Activated T-cell treated with anti-CD3 and anti-CD28 coated beads for 24 hours (primary cell): ENCODE measurements around the gene UGT1A7.

Source experiments
- DNase-seq: peaks from one replicate; pipeline ENCODE4 v3.0.0-alpha.2; 2020; ENCODE audit warnings: low read depth

UGT1A7 gene

DNA sequence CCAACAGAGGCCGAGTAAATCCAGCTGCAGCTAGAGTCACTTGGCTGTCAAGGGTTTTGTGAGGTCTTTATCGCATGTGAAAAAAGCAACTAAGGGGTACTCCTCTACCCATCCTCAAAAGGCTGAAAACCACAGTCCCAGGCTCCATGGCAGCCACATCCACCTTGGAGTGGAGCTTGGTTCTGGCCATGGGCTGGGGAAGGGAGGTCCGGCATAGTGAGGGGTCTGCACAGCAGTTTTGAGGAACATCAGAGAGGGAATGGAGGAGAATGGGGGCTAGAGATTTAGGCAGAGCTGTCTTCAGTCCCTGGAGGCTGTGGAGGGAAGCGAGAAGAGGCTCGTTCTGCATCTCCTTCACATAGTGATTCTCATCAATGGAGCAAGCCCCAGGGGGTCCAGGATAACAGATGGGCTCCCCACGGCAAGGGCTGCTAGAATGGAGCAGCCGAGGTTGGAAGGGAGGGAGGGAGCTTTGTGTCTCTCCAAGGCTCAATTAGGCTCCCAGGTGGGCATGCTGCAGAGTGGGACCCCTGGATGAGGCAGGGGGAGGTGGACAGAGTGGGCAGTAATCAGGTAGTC lies 117.5 kb downstream of the UGT1A7 start:
- no peak for DNase-seq

DNA sequence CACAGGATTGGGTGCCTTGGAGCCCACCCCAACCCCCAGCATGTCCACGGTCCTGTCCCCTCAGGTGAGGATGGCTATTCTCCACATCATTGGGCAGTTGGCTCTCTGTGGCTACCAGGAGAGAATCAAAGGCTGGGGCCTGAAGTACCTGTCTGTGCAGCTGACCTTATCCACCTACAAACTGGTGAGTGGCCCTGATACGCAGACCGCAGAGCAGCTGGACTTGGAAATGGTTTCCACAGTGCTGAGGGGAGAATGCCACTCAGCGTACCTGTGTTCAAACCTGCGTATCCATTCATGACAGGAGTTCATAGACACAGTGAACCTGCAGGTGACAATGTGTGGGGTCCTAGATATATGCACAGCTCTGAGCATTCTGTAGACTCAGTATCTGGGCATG lies 118.0 kb downstream of the UGT1A7 start:
- no peak for DNase-seq

DNA sequence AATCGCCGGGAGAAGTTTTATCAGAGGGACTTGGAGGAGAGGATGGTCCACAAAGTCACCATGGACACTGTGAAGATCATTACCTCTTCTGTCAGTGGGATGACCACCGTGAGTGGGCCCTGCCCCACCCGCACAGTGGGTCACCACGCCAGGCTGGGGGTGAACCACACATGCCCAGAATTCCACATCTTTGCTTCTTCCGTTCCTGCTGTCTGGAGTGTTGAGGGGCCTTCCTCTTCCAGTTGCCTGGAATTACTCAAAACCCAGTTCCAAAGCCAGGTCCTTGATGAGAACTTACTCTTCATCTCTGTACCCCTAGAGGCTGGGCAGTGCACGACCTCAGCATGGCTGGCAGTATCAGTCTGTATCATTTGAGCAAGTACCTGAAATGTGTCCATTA lies 118.5 kb downstream of the UGT1A7 start:
- DNase-seq = no peak

DNA sequence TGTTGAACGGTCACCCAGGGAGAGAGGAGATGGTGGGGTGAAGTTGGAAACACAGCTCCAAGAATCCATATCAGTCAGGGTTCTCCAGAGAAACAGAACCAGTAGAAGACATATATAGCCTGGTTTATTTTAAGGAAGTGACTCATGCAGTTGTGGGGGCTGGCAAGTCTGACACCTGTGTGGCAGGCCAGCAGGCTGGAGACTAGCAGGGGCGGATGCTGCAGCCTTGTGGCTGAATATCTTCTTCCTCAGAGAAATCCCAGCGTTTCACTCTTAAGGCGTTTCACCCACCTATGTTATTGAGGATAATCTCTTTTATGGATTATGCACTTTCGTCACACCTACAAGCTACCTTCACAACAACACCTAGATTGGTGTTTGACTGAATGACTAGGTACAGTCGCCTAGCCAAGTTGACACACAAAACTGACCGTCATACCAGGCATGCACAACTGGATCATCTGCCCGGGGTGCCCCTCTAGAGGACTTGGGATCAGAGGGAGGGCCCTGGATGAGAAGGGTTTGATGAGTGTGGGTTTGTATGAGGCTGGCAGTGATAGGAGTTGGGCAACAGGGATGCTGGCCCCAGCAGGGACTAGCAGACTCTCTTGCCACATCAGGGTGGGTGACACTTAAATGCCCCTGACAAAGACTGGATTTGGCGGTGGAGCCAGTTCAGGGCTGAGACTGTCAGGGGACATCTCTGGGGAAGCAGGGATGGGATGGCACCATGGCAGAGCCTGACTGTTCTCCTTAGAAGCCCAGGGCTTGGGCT lies 119.8 kb downstream of the UGT1A7 start:
- DNase-seq = no peak

DNA sequence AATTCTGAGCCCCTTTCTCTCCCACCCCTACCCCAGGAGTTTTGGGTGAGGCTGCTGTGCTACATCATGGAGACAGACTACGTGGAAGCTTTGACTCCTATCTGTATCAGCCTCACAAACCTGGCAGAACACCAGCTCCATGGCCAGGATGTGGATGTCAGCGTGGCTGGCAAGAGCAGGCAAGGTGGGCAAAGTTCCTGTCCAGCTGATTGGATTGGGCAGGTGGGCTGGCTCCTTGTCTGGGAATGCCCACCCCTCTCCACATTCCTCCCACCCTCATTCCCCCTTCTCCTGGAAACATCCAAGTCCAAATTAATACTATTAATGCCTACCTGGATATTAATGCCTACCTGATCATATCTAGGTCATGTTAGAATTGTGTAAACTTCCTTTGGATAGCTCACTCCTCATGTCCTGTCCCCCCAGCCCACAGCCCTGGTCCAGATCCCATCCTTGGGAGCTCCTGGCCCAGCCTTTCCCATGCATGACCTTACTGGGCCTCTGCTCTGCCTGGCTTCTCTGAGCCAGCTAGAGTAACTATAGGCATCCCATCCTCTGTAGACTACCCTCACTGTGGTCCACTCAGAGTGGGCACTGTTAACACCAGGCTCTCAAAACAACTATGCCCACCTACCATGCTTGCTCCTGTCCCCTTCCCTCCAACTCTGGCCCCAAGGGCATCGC lies 120.6 kb downstream of the UGT1A7 start:
- no peak for DNase-seq

DNA sequence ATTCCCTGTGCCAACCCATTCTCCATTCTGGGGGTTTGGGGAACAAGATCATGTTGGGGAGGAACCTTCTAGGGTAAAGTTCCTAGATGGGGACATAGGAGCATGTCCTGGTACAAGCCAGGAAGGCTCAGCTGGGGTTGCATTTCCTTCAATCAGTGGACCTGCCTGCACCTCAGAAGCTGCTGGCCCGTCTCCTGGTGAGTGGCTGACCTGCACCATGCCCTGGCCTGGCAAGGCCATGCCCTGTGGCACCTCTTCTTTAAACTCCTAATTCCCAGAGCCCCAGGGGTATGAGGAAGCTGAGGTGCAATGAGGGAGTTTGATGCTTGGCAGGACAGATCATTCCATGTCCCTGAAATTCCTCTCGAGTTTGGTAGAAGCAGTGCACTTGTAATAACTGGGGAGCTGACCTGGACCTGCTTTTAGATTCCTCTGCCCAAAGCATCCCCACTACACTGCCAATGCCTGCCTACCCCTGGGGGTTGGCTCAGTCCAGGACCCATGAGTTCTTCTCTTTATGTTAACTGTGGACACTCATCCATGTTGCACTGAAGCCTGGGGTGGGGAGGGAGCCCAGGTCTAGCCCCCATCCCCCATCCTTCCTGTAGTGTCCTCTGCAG lies 121.7 kb downstream of the UGT1A7 start:
- no peak for DNase-seq

DNA sequence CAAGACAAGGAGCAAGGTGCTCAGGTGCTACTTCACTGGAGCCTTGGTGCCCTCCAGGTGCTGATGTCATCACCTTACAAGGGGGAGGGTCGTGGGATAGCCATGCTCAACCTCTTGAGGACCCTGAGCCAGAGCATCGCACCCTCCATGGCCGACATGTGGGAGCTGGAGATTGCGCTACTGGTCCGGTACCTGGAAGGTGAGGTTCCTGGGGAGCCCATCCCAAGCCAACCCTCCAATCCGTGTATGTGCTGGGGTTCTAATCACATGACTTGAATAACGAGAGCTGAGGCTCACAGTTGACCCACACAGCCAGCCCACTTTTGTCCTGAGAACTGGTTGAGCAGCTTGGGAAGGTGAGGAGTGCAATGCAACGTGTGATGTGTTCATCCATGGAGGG lies 122.3 kb downstream of the UGT1A7 start:
- DNase-seq = no peak

DNA sequence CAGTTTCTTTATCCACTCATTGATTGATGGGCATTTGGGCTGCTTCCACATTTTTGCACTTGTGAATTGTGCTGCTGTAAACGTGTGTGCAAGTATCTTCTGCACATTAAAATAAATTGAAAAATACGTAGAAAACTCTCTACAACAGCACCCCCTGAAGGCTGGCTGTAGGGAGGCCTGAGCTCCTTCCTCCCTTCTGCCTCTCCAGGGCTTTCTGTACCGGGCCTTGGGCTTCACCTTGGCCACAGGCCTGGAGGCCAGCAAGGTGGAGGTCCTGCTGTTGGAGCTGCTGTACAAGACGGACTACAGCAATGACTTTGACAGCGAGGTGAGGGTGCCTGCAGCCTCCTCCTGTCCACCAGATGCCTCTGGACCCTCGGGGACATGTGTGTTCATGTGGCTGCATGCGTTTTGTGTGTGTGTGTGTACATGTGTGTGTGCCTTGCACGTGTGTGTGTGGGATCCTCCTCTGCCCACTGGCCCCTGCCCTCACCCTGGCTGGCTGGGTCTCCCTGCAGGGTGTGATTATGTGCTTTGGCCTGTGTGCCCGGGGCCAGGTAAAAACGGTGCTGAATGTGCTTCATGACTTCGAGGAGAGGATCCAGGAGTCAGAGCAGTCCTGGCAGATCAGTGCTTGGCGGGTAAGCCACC lies 125.6 kb downstream of the UGT1A7 start:
- no peak for DNase-seq

DNA sequence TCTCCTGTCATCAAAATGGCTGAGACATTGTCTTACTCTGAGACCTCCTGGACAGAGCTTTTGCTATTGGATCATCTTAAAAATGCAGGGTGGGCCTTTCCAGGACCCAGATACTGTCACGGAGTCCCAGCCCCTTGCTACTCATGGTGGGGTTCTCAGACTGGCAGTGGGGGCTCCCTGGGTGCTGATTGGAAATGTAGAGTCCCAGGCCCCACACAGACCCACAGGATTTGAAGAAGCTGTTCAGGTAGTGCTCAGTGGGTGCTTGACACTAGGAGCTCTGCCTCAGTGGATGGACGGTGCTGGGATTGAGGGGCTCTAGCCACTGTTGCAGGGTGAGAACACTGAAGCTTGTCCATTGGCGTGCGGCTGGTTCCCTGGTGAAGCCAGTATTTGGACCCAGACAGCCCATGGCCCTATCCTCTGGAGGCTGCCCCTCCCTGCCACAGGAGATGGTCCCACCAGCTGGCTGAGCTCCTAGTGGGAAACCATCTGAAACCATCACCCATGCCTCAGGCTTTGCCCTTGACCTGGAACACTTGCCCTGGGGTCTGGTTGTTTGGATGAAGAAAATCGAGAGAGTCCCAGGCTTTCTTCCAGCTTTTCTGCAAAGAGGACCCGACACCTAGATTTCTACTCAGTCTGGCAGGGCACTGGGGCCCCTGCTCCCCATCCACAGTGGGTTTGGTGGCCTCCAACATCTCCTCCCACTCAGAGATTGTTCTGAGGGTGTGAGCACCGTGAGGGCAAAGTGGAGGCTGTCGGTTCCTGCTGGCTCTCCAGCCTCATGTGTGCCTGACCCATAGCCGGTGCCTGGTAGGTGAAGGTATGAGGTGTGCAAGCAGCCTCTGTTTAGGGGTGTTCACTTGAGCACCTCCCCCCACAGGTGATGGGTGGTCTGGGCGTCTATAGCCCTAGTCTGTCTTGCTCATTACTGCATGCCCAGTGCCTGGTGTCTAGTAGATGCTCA lies 126.5 kb downstream of the UGT1A7 start:
- DNase-seq = no peak

DNA sequence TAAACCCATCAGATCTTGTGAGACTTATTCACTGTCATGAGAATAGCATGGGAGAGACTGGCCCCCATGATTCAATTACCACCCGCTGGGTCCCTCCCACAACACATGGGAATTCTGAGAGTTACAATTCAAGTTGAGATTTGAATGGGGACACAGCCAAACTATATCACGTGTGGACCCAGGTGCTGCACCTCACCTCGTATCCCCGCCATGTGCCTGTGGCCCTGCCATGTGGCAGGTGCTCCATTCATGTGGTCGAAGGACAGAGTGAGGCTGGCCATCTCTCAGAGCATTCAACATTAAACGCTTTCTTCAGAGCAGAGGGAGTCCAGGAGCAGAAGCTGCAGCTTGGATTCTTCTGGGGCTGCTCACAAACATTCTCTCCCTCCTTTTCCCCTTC lies 128.7 kb downstream of the UGT1A7 start:
- DNase-seq = no peak

DNA sequence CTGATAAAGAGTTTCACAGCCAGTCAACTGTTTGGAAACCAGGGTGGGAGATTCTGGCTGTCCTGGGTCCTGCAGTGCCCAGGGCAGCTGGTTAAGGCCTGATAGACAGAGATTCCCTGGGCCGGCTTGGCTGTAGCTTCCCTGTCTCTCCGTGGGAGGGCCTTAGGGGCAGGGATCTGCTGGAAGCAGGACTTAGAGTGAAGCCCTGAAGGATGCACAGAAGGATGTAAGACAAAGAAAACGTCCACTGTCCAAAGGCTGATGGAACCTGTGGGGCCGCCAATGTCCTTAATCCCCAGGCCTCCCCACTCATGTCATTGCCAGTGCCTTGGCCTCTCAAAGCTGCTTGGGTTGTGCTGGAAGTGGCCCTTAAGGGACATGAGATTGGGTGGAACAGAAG lies 129.4 kb downstream of the UGT1A7 start:
- no peak for DNase-seq

DNA sequence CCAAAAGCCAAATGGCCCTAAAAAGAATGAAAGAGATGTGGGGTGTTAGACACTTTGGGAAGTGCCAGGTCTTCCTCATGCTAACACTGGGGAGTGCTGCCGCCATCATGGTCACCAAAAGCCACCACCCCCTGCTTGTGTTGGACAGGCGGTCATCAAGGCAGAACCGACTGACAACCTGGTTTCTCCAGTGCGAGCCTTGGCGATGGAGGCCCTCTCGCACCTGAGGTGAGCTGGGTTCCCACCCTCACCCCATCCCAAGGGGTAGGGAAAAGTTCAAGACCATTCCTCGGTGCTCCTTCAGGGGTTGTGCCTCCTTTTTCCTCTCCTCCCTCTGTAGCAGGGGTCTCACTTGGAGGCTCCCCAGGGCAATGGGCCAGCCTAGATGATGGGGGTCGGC lies 130.0 kb downstream of the UGT1A7 start:
- no peak for DNase-seq

DNA sequence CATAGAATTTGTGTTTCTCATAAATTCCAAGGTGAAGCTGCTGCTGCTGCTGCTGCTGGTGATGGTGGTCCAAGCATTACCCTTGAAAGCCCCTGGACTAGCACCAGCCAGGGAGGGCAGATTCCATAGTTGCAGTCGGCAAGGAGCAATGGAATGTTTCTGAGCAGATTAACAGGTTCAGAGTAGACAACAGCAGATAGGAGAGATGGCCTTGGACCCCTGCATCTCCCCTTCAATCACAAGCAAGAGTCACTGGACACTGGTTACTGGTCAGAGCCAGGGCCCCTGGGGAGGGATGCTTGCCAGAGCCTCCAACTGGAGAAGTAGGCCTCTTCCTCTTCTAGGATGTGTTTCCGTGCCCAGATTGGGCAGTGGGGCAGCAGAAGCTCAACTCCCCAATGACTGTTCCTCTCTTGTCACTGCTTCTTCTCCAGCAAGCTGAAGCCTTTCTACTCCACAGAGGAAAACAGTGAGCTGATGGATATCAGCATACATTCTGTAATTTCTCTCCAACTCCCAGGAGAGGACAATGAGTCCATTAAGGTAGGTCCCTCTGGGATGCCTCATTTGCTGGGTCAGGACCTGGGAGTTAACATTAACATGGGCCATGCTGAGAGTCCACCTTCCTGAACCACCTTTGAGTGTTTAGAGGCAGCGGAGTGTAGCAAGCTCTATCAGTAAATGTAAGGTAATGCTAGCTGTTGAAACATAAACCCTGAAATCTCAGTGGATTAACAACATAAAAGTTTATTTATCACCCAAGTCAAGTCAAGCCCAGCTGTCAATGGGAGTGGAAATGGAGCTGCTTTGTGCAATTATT lies 131.7 kb downstream of the UGT1A7 start:
- DNase-seq = no peak

DNA sequence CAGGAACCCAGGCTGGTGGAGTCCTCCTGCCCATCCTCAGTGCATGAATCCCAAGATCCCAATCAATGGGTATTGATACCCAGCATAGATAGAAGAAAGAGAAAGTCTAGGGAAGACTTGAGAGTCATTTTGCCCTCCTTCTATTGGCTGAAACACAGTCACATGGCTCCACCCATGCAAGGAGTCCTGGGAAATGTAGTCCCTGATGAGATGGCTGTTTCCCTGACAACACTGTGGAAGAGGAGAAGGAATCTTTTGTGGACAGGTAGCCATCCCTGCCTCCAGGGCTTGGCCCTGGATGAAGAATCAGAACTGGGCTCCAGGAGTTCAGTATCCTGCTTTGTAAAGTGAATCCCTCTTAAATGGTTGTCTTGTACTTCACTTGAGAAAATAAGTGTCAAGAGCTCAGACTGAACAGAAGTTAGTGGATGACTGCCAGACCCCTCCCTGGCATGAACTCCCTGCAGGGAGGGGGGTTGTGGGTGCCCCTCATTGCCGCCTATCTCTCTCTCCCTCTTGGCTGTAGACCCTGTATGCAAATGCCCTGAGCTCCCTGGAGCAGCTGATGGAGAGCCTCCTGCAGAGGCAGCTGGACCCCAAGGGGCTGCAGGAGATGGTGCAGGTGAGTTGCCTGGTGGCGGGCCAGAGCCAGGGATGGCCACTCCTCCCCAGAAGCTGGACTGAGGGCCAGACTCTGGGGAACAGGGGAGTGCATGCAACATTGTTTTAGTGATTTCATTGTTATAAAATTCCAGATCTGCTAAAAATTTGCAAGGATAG lies 132.5 kb downstream of the UGT1A7 start:
- no peak for DNase-seq

DNA sequence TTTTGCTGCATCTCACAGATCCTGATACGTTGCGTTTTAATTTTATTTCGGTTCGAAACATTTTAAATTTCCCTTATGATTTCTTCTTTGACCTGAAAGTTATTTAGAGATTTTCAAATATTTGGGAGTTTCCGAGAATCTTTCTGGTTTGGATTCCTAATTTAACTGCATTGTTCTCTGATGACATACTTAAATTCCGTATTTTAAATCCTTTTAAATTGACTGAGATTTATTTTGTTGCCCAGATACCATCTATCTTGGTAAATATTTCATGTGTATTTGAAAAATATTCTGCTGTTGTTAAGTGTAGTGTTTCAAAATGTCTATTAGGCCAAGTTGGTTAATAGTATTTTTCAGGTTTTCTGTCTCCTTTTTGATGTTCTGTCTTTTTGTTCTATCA lies 134.2 kb downstream of the UGT1A7 start:
- no peak for DNase-seq

DNA sequence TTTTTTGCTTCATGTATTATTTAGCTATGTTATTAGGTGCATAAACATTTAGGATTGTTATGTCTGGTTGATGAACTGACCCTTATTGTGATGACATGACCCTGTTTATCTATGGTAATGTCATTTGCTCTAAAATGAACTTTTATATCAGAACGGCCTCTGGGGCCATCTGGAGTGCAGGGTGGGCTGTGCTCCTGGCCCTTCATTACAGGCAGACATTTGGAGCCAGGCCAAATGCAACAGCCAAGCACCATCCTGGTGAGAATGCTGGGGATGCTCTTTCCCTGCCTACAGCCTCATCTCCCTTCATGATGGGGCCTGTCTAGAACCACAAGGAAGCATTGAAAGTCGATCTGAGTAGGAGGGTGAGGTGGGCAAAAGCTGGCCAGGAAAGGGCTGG lies 134.6 kb downstream of the UGT1A7 start:
- DNase-seq = no peak

DNA sequence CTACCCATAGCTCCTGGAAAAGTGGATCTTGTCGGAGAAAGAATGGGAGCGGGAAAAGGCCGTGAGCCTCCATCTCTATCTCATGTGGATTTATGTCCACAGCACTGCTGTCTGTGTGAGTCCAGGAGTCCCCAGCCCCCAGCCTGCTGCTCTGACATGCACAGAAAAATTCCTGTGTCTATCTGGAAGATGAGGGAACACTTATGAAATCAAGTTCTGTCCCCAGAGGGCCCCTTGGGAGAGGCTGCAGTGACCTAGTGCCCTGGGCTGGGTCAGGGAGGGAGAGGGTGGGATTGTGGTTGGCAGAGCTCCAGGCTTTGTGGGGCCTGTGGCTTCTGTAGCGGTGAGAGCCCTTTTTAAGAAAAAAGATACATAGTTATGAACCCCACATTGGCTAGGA lies 135.1 kb downstream of the UGT1A7 start:
- DNase-seq = no peak

DNA sequence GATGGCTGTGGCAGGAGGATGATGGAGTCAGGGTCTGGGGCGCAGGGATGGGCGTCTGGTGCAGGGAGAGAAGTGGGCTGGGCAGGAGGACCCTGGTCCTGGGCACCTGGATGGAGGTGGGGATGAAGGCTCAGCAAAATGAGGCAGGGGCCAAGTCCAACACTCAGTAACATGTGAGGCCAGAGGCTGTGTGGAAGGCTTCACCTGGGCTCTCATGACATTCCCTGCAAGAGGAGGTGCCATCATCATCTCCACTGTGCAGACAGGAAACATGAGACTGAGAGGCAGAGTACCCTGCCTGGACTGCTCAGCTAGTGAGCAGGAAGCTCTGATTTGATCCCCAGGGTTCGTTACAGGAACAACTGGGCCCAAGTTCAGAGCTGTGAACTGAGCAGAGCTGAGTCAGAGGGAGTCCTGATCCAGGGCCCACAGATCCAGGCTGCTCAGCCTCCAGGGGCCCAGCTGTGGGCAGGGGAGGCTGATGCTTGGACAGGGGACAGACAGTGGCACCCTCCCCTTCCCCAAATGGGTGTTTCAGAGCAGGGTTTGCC lies 135.7 kb downstream of the UGT1A7 start:
- no peak for DNase-seq

DNA sequence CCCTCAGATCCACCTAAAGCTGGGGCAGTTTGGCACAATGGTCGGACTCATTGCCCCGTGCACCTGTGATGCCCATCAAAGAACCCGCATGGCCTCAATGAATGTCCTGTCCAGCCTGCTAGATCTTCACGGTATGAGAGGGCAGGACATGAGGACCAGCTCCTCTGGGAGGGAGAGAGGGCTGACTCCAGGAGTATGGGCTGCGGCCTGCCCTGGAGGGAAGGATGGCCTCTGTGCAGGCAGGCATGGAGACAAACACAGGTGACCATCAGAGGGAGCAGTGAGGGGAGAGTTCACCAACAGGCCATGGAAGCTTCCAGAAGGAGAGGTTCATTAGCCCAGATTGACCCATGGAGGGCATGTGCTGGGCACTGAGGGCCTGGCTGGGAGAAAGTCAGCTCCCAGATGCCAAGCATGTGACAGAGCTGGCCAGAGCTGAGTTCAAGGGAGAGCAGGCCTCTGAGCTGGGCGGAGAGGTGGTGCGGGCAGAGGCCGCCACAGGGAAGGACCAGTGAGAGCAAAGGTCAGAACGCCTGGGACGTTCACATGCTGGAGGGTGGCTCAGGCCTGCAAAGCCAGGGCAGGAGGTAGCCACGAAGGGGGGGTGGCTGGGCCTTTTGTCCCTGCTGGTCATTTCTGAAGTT lies 136.4 kb downstream of the UGT1A7 start:
- no peak for DNase-seq
